Activated T-cell treated with anti-CD3 and anti-CD28 coated beads, Interleukin-2, amount 50 U/mL, for 48 hours (primary cell): ENCODE measurements around the gene ATP13A4.

Experiments used
- DNase-seq, 2 experiments: peaks; one replicate each; pipeline ENCODE4 v3.0.0-alpha.2; 2020

Gene ATP13A4

GRCh38 chr3:193489949-193490348, 64.7 kb downstream of the ATP13A4 start:
- DNase-seq, result no peak

- DNase-seq, result no peak
Observed at GRCh38 chr3:193488741-193489140, 66.0 kb downstream of the ATP13A4 start.

DNA sequence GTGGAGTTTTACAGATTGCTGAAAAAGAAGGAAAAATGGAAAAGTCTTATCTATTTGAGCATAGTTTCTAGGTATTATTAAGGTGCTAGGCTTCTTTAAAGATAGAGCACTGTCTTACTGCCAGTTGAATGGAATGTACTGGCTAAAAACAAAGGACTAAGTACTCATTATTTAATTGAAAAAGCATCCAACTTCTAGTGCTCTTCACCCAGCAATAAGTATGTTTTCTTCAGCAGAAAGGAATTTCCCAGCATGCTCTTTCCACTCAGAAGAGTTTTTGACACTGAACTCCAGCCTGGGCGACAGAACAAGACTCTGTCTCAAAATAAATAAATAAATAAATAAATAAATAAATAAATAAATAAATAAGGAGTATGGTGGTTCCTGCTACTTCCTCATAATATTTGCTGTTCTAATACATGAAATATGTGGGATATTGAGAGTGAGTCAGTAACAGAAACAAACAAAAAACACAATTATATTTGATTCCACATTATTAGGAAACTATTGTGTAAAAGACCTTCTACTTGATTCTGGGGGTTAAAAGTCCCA, 70.6 kb downstream of the ATP13A4 start:
- no peak for DNase-seq

- no peak for DNase-seq
Observed at GRCh38 chr3:193481436-193481835, 73.3 kb downstream of the ATP13A4 start.

GRCh38 chr3:193474446-193474845, 80.2 kb downstream of the ATP13A4 start:
- DNase-seq, result no peak

GRCh38 chr3:193470710-193471109, 84.0 kb downstream of the ATP13A4 start:
- no peak for DNase-seq

- DNase-seq, result no peak
Observed at GRCh38 chr3:193465992-193466608, 88.6 kb downstream of the ATP13A4 start.

GRCh38 chr3:193464889-193465288, 89.8 kb downstream of the ATP13A4 start:
- DNase-seq, result no peak

- DNase-seq, result no peak
Observed at GRCh38 chr3:193457526-193457925, 97.2 kb downstream of the ATP13A4 start.

- no peak for DNase-seq
Observed at GRCh38 chr3:193452338-193452737, 102.4 kb downstream of the ATP13A4 start.

- no peak for DNase-seq
Observed at GRCh38 chr3:193451902-193452301, 102.8 kb downstream of the ATP13A4 start.

- no peak for DNase-seq
Observed at GRCh38 chr3:193446965-193447602, 107.6 kb downstream of the ATP13A4 start.

- no peak for DNase-seq
Observed at GRCh38 chr3:193439423-193439822, 115.3 kb downstream of the ATP13A4 start.

GRCh38 chr3:193418576-193419373, 135.9 kb downstream of the ATP13A4 start:
- no peak for DNase-seq

DNA sequence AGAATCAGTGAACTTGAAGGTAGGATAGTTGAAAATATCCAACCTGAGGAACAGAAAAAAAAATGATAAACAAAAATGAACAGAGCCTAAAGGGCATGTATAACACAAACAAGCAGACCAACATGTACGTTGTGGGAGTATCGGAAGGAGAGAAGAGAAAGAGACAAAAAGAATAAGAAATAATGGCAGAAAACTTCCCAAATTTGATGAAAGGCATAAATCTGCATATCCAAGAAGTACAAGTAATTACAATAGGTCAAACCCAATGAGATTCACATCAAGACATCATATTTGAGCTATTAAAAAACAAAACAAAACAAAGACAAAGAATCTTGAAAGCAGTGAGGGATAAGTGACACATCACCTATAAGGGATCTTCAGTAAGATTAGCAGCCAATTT, 138.1 kb downstream of the ATP13A4 start:
- no peak for DNase-seq

GRCh38 chr3:193407688-193408087, 147.0 kb downstream of the ATP13A4 start:
- no peak for DNase-seq

GRCh38 chr3:193407112-193407511, 147.6 kb downstream of the ATP13A4 start:
- DNase-seq, result no peak

DNA sequence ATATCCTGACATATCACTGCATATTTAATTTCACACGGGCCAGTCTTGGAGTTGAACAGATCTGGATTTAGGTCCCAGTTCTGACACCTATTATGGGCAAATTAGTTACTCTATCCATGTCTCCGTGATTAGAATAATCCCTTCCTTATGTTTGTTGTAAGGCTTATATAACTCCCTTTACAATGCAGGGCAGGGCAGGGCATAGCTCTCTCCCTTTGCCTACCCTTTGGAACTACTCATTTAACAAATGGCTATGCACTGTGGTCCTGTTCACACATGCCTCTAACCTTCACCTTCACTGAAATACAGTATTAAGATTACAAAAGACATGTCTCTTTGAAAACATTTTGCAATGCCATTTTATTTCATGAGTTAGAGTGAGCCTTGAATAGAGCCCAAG, 151.4 kb downstream of the ATP13A4 start:
- no peak for DNase-seq

DNA sequence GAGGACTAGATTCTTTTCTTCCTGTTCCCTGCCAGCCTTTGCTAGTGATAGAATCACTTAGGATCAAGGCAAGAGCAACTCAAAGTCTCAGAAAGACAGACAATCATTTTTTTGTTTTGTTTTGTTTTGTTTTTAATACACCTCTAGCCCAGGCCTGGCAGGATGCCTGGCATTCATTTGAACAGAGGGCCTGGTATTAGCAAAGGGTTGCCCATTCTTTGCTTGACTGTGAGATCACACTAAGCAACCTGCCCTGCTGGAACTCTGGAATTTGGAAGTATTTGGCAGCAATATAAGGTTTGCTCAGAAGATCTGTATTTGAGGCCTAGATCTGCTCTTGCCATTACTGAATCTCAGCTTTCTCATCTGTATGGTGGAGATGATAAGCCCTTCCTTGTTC, 154.4 kb downstream of the ATP13A4 start:
- DNase-seq, result no peak

DNA sequence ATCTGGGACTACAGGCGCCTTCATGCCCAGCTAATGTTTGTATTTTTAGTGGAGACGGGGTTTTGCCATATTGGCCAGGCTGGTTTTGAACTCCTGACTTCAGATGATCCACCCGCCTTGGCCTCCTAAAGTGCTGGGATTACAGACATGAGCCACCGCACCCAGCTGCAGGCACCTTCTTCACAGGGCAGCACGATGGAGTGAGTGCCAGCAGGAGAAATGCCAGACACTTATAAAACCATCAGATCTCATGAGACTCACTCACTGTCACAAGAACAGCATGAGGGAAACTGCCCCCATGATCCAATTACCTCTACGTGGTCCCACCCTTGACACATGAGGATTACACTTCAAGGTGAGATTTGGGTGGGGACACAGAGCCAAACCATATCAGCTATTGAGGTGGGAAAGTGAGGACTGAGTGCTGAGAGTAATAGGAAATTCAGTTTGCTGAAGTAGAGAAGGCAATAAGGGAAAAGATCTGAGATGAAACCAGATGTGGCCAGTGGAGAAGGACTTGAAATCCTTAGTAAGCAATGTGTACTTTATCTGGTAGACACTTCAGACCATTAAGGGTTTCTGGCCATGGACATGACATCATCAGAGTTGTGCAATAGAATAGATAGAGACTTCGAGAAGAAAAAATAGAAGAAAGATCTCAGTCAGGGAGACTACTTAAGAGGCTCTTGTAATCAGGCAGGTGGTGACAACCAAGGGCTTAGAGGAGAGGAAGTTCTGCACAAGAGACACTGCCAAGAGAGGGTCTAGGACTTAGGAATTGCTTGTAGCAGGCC, 158.0 kb downstream of the ATP13A4 start:
- DNase-seq, result no peak

DNA sequence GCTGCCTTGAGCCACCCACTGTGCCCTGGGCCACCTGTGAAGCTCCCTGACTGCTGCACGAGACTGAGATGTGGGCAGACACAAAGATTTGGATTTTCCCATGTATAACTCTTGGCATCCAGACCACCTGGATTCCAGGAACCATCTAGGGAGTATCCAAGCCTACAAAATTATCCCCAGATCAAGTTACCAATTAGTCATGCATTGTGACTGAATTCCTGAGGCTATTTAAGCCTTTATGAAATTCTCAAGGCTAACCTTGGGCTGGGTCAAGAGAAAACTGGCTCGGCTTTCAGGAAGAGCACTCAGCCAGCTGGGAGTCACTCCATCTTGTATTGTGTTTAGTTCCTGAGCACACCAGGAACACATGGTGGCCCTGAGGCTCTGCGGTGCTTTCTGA, 162.8 kb downstream of the ATP13A4 start:
- no peak for DNase-seq

DNA sequence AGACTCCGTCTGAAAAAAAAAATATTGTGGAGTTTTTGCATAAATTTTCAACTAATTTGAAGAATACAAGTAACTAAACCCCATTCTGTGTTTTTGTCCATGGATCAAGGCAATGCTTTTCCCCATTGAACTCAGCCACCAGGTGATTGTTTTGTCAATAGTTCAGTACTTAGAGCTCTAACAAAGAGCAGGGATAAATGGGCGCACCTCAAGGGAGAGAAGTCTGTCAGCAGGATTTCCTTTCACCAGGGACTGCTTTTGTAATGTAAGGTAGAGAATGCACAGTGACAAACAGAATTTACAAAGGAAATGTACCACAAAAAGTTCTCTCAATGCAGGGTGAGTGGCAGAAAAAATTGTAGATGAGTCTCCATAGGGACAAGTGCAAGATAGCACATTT, 165.4 kb downstream of the ATP13A4 start:
- DNase-seq, result no peak

DNA sequence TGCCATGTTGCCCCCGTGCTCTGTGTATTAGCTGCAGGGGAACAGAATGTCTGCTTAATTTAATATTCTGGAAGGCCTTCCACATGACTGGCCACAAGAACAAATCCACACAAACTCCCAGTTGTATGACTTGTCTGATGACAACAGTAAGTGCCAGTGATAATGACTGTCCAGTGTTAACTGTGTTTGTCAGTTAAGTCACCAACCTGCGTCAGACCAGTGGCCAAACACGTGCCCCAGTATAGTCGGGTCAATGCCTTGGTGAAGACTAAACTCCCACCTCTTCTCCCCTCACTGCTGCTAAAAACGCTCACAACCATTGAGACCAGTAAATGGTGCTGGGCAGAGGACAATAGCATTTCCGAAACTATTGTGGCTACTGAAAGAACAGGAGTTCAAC, 166.3 kb downstream of the ATP13A4 start:
- no peak for DNase-seq
